Hepatocyte (in vitro differentiated cells): Measurements from ENCODE around the gene KIAA0825. TPM values are rescaled to one million over a fixed set of nuclear protein-coding genes. Genes with fewer than 3 reads are reported as not detected.

Experiments
- DNase-seq: peaks from one replicate; pipeline ENCODE4 v3.0.0-alpha.2; 2016; ENCODE audit warnings: low spot score
- H2AFZ ChIP-seq: fragments of 200-600 bp; sonication (generic); 2 replicates; pipeline ENCODE4 v1.6.0; 2016; ENCODE audit warnings: antibody characterized with exemption, mild to moderate bottlenecking
- H3K27ac ChIP-seq: fragments of 200-600 bp; sonication (generic); 2 replicates; pipeline ENCODE4 v1.5.1; 2016; ENCODE audit warnings: mild to moderate bottlenecking
- H3K27me3 ChIP-seq: fragments of 200-600 bp; sonication (generic); 2 replicates; pipeline ENCODE4 v1.6.1; 2016
- H3K36me3 ChIP-seq: fragments of 200-600 bp; sonication (generic); replicated peaks from 2 replicates; pipeline ENCODE4 v1.5.1; 2016; ENCODE audit warnings: low read depth; ENCODE audit not compliant: insufficient read depth
- H3K4me1 ChIP-seq: fragments of 200-600 bp; sonication (generic); 2 replicates; pipeline ENCODE4 v1.5.1; 2016; ENCODE audit warnings: mild to moderate bottlenecking, moderate library complexity; ENCODE audit not compliant: insufficient read depth
- H3K4me2 ChIP-seq: fragments of 200-600 bp; sonication (generic); 2 replicates; pipeline ENCODE4 v1.6.0; 2016
- H3K4me3 ChIP-seq: fragments of 200-600 bp; sonication (generic); 2 replicates; pipeline ENCODE4 v1.5.1; 2016; ENCODE audit warnings: mild to moderate bottlenecking
- H3K79me2 ChIP-seq: fragments of 200-600 bp; sonication (generic); 2 replicates; pipeline ENCODE4 v1.6.0; 2017; ENCODE audit warnings: mild to moderate bottlenecking
- H3K9me2 ChIP-seq: fragments of 200-600 bp; sonication (generic); replicated peaks from 2 replicates; pipeline ENCODE4 v1.6.0; 2017; ENCODE audit warnings: mild to moderate bottlenecking; ENCODE audit not compliant: insufficient read depth
- H3K9me3 ChIP-seq: fragments of 200-600 bp; sonication (generic); 2 replicates; pipeline ENCODE4 v1.5.1; 2016; ENCODE audit warnings: low read depth, mild to moderate bottlenecking
- H4K20me1 ChIP-seq: fragments of 200-600 bp; sonication (generic); 2 replicates; pipeline ENCODE4 v1.6.0; 2016; ENCODE audit warnings: mild to moderate bottlenecking; ENCODE audit not compliant: insufficient read depth, poor library complexity, severe bottlenecking
- CTCF ChIP-seq: fragments of 200-600 bp; sonication (generic); IDR thresholded peaks from 2 replicates; pipeline ENCODE4 v1.5.1; 2016; ENCODE audit warnings: antibody characterized with exemption, mild to moderate bottlenecking; ENCODE audit not compliant: poor library complexity
- EZH2 ChIP-seq: fragments of 200-600 bp; sonication (generic); IDR thresholded peaks from 2 replicates; pipeline ENCODE4 v1.6.1; 2016; ENCODE audit warnings: antibody characterized with exemption, mild to moderate bottlenecking, borderline replicate concordance
- EZH2phosphoT487 ChIP-seq: fragments of 200-600 bp; sonication (generic); IDR thresholded peaks from one replicate; pipeline ENCODE4 v1.6.1; 2018; ENCODE audit warnings: antibody characterized with exemption, mild to moderate bottlenecking, low read depth, moderate library complexity; ENCODE audit not compliant: unreplicated experiment, severe bottlenecking
- WGBS: methylation state at CpG from one replicate; pipeline ENCODE4 v1.1.6; 2016; ENCODE audit warnings: low lambda C conversion rate; ENCODE audit errors: missing lambda C conversion rate; 5-methylcytosine and 5-hydroxymethylcytosine counted together
- polyA plus RNA-seq: library from polyadenylated mRNA; unstranded; fragments of >200 nt; fragmentation: Nextera tagmentation; extraction: Ambion mirVana; gene quantifications from 2 replicates; pipeline ENCODE4 v1.2.1, GENCODE V29; 2016
- total RNA-seq: library from RNA; depleted of rRNA; stranded (reverse); fragments of >200 nt; gene quantifications from 2 replicates; pipeline ENCODE4 v1.2.3, GENCODE V29; 2014

KIAA0825 gene
- total and polyA plus RNA-seq, 2 experiments from 2014 or later = 2.1 to 4.5 TPM

GRCh38 chr5:94113087-94113486 is 505.3 kb downstream of the KIAA0825 start:
- no peak for TF ChIP-seq CTCF
- TF ChIP-seq EZH2phosphoT487 = no peak
- no peak for TF ChIP-seq EZH2
- Histone ChIP-seq H3K9me2 (no peaks in the 10 kb centered on the region), H3K27ac (no peak overlapping the region), H3K27me3 (no peaks in the 10 kb centered on the region), H3K4me3 (no peak overlapping the region), H3K9me3 (no peaks in the 10 kb centered on the region), H3K36me3 (no peaks in the 10 kb centered on the region), H3K79me2 (peaks cover 25% of the 10 kb centered on the region), H2AFZ (no peak overlapping the region), H3K4me1 (peaks cover 6% of the 10 kb centered on the region), H4K20me1 (no peaks in the 10 kb centered on the region), H3K4me2 (no peak overlapping the region)
- DNase-seq = no peak
- 93% methylated on average over 2 of the region's 2 CpGs for WGBS

- TF ChIP-seq EZH2 = no peak
- TF ChIP-seq EZH2phosphoT487 = no peak
- TF ChIP-seq CTCF = no peak
- Histone ChIP-seq H3K4me1 (peaks cover 6% of the 10 kb centered on the region), H3K27ac (peak overlapping the region; percentile 89), H2AFZ (peak overlapping the region; percentile 85), H3K9me2 (no peaks in the 10 kb centered on the region), H3K4me2 (peak overlapping the region; percentile 78), H3K79me2 (peaks cover 27% of the 10 kb centered on the region), H3K27me3 (no peaks in the 10 kb centered on the region), H4K20me1 (no peaks in the 10 kb centered on the region), H3K36me3 (no peaks in the 10 kb centered on the region), H3K9me3 (no peaks in the 10 kb centered on the region), H3K4me3 (peak overlapping the region; percentile 47)
- 4% methylated on average over 48 of the region's 51 CpGs for whole genome bisulfite sequencing
- peak; percentile 96 for DNase-seq
Observed at GRCh38 chr5:94111209-94112004, 507.0 kb downstream of the KIAA0825 start.

- no peaks in the 10 kb centered on the region for H3K27me3 ChIP-seq
- H3K4me1 ChIP-seq = no peaks in the 10 kb centered on the region
- no peak overlapping the region for H3K4me3 ChIP-seq
- no peaks in the 10 kb centered on the region for H4K20me1 ChIP-seq
- H3K79me2 ChIP-seq = peaks cover 52% of the 10 kb centered on the region
- no peaks in the 10 kb centered on the region for H3K9me3 ChIP-seq
- H3K36me3 ChIP-seq = no peaks in the 10 kb centered on the region
- H3K4me2 ChIP-seq = no peak overlapping the region
- no peak overlapping the region for H2AFZ ChIP-seq
- TF ChIP-seq CTCF (no peak), EZH2phosphoT487 (no peak), EZH2 (no peak)
- WGBS = 92% methylated on average over 3 of the region's 3 CpGs
- DNase-seq = no peak
- H3K9me2 ChIP-seq = no peaks in the 10 kb centered on the region
- H3K27ac ChIP-seq = no peak overlapping the region
Observed at GRCh38 chr5:94103514-94104245, 514.7 kb downstream of the KIAA0825 start.

Other genes with a start within 250 kb of the KIAA0825 start
- gene SLF1, start 65 bp upstream of the KIAA0825 start, total RNA-seq = 5.5 and 9.0 TPM in 2 replicates
- 3.3 and 7.0 TPM in 2 replicates for gene SLF1, start 65 bp upstream of the KIAA0825 start, polyA plus RNA-seq